Body of pancreas (tissue), 4 donors: ENCODE results near the gene CADM2. TPM values are rescaled to one million over a fixed set of nuclear protein-coding genes. Genes with fewer than 3 reads are reported as not detected.

ENCODE experiments used
- ATAC-seq: fragments of 150-250 bp; one replicate; pipeline ENCODE4 v1.9.1; 2016
- DNase-seq, 4 donors: peaks; one replicate each; pipeline ENCODE4 v3.0.0-alpha.2; 2019
- H3K27ac ChIP-seq, 4 donors: fragments of 200-600 bp; sonication (generic); 1 replicate in 3 of 4; 2 replicates in 1 of 4; pipeline versions ENCODE4 v1.5.1 to v1.6.1; 2016 to 2019; ENCODE audit warnings: mild to moderate bottlenecking in 1 of 4, mixed read lengths in 1 of 4, moderate library complexity in 1 of 4
- H3K27me3 ChIP-seq, 2 donors: fragments of 200-600 bp; sonication (generic); one replicate each; pipeline ENCODE4 v1.6.0; 2016; ENCODE audit warnings: mild to moderate bottlenecking in 1 of 2
- H3K36me3 ChIP-seq, 2 donors: fragments of 200-600 bp; sonication (generic); replicated peaks in 1 of 2; 2 replicates each; pipeline ENCODE4 v1.5.1; 2016; ENCODE audit warnings: low read depth in 2 of 2; ENCODE audit not compliant: insufficient read depth in 1 of 2
- H3K4me1 ChIP-seq: fragments of 200-600 bp; sonication (generic); one replicate; pipeline ENCODE4 v1.6.0; 2016
- H3K4me3 ChIP-seq, 2 donors: fragments of 200-600 bp; sonication (generic); 1 replicate in 1 of 2; 2 replicates in 1 of 2; pipeline ENCODE4 v1.5.1; 2016 to 2019
- H3K9me3 ChIP-seq, 3 donors: fragments of 200-600 bp; sonication (generic); 1 replicate in 2 of 3; 2 replicates in 1 of 3; pipeline ENCODE4 v1.5.1; 2016
- CTCF ChIP-seq, 7 experiments: fragments of 450-650 bp in 4 of 7; fragments of 200-600 bp in 3 of 7; sonication (generic) in 3 of 7; IDR thresholded peaks; one replicate each; pipeline ENCODE4 v1.5.1; 2016 to 2019; ENCODE audit warnings: antibody characterized with exemption in 7 of 7
- POLR2A ChIP-seq, 3 donors: fragments of 450-650 bp; IDR thresholded peaks; one replicate each; pipeline ENCODE4 v1.6.1; 2016; ENCODE audit warnings: antibody characterized with exemption in 3 of 3, mild to moderate bottlenecking in 2 of 3
- WGBS, 2 donors: methylation state at CpG; one replicate each; pipeline ENCODE4 v1.1.5; 2017; 5-methylcytosine and 5-hydroxymethylcytosine counted together
- intact Hi-C: fragments of 100-400 bp; cut with DNase I; formaldehyde crosslinking; loops from one replicate; pipeline ENCODE4 v1.15.1; 2023
- total RNA-seq, 2 donors: library from RNA; depleted of rRNA; stranded (reverse); fragments of >200 nt; gene quantifications; one replicate each; pipeline ENCODE4 v1.1.0, GENCODE V29; 2016

The CADM2 gene
- total RNA-seq, 2 donors from 2014 or later = 0.26 to 1.3 TPM

GRCh38 chr3:85244091-85244490, 285.3 kb downstream of the CADM2 start:
- ATAC-seq = no peak
- no peak overlapping the region for H3K27ac ChIP-seq
- H3K36me3 ChIP-seq = no peaks in the 10 kb centered on the region
- intact Hi-C loops = no loop called here
- no peak for DNase-seq
- WGBS, 2 donors = 85% methylated on average over 4 of the region's 4 CpGs
- H3K4me3 ChIP-seq = no peak overlapping the region
- TF ChIP-seq CTCF (IDR thresholded peaks at IDR 0.05) = no peak
- TF ChIP-seq POLR2A (IDR thresholded peaks at IDR 0.05) = no peak
- no peaks in the 10 kb centered on the region for H3K27me3 ChIP-seq
- H3K4me1 ChIP-seq = no peaks in the 10 kb centered on the region
- H3K9me3 ChIP-seq = no peaks in the 10 kb centered on the region

GRCh38 chr3:85244519-85244918, 285.7 kb downstream of the CADM2 start:
- Histone ChIP-seq H3K27me3 (no peaks in the 10 kb centered on the region), H3K36me3 (no peaks in the 10 kb centered on the region), H3K9me3 (no peaks in the 10 kb centered on the region), H3K27ac (no peak overlapping the region), H3K4me3 (no peak overlapping the region), H3K4me1 (no peaks in the 10 kb centered on the region)
- 85 to 87% methylated on average over 2 of the region's 2 CpGs for WGBS, 2 donors
- no peak for DNase-seq
- no peak for ATAC-seq
- no peak for TF ChIP-seq CTCF (IDR thresholded peaks at IDR 0.05)
- TF ChIP-seq POLR2A (IDR thresholded peaks at IDR 0.05) = no peak
- intact Hi-C loops = no loop called here

GRCh38 chr3:85251766-85252165, 293.0 kb downstream of the CADM2 start:
- no peak overlapping the region for H3K4me3 ChIP-seq
- H3K9me3 ChIP-seq = no peaks in the 10 kb centered on the region
- no peaks in the 10 kb centered on the region for H3K36me3 ChIP-seq
- no peaks in the 10 kb centered on the region for H3K27me3 ChIP-seq
- WGBS, 2 donors = 97 to 98% methylated on average over 1 of the region's 1 CpG
- ATAC-seq (no peak), DNase-seq (no peak)
- TF ChIP-seq CTCF (IDR thresholded peaks at IDR 0.05) (no peak), POLR2A (IDR thresholded peaks at IDR 0.05) (no peak)
- no peaks in the 10 kb centered on the region for H3K4me1 ChIP-seq
- intact Hi-C loops = no loop called here
- H3K27ac ChIP-seq = no peak overlapping the region

- Histone ChIP-seq H3K27me3 (no peaks in the 10 kb centered on the region), H3K36me3 (no peaks in the 10 kb centered on the region), H3K9me3 (no peaks in the 10 kb centered on the region), H3K4me3 (no peak overlapping the region), H3K4me1 (no peaks in the 10 kb centered on the region), H3K27ac (no peak overlapping the region)
- ATAC-seq (no peak), DNase-seq (no peak)
- 5 to 8% methylated on average over 1 of the region's 1 CpG for WGBS, 2 donors
- intact Hi-C loops = no loop called here
- TF ChIP-seq POLR2A (IDR thresholded peaks at IDR 0.05) (no peak), CTCF (IDR thresholded peaks at IDR 0.05) (no peak)
Observed at GRCh38 chr3:85252686-85253085, 293.9 kb downstream of the CADM2 start.

- no peak for TF ChIP-seq POLR2A (IDR thresholded peaks at IDR 0.05)
- TF ChIP-seq CTCF (IDR thresholded peaks at IDR 0.05) = no peak
- intact Hi-C loops = no loop called here
- WGBS, 2 donors = 75 to 76% methylated on average over 3 of the region's 3 CpGs
Observed at GRCh38 chr3:85254738-85255137, 295.9 kb downstream of the CADM2 start.

More at GRCh38 chr3:85254738-85255137, 295.9 kb downstream of the CADM2 start:
- H3K4me1 ChIP-seq = no peaks in the 10 kb centered on the region
- no peaks in the 10 kb centered on the region for H3K36me3 ChIP-seq
- no peak for DNase-seq
- H3K27ac ChIP-seq = no peak overlapping the region
- H3K9me3 ChIP-seq = no peaks in the 10 kb centered on the region
- ATAC-seq = no peak
- H3K4me3 ChIP-seq = no peak overlapping the region
- no peaks in the 10 kb centered on the region for H3K27me3 ChIP-seq
